ENCODE results near the gene IQCE. TPM values are rescaled to one million over a fixed set of nuclear protein-coding genes. Genes with fewer than 3 reads are reported as not detected.
A peak's percentile ranks its signal among the peaks of the same experiment; 100 is the strongest.

The IQCE gene
- total RNA-seq, 1 donor from 2014 or later, result 12.0 TPM

GRCh38 chr7:2643386-2644219 lies 84.8 kb downstream of the IQCE start:
- H3K27me3 Mint-ChIP-seq (ENCODE audit: unreplicated experiment), result peaks cover 1% of the 10 kb centered on the region
- H3K4me3 Mint-ChIP-seq (ENCODE audit: unreplicated experiment), result no peak overlapping the region
- H3K27ac Mint-ChIP-seq (ENCODE audit: unreplicated experiment), result peak overlapping the region; percentile 28
- peak; percentile 10 for TF ChIP-seq CTCF (IDR thresholded peaks at IDR 0.05; ENCODE audit: partially characterized antibody, unreplicated experiment)
- peaks cover 11% of the 10 kb centered on the region for H3K4me1 Mint-ChIP-seq (ENCODE audit: low read depth, unreplicated experiment)
- no peaks in the 10 kb centered on the region for H3K9me3 Mint-ChIP-seq (ENCODE audit: unreplicated experiment)
- no peak for DNase-seq
- H3K36me3 Mint-ChIP-seq (ENCODE audit: unreplicated experiment), result no peaks in the 10 kb centered on the region

DNA sequence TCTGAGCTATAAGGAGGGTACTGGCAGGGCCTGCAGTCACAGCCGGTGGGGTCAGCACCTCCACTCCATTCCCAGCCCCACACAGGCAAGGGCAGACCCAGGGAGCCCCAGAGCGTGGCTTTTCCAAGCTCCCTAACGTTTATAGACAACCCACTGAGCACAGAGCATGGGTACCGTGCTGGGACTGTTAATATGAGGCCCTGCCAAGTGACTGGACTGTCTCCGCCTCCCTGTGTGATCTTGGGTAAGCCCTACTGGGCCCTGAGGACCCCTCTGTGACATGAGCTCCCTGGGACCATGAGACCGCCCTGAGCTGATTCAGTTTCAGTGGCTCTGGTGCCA lies 85.4 kb downstream of the IQCE start:
- Mint-ChIP-seq H3K27me3 (ENCODE audit: unreplicated experiment) (peaks cover 1% of the 10 kb centered on the region), H3K4me1 (ENCODE audit: low read depth, unreplicated experiment) (peaks cover 11% of the 10 kb centered on the region), H3K9me3 (ENCODE audit: unreplicated experiment) (no peaks in the 10 kb centered on the region), H3K36me3 (ENCODE audit: unreplicated experiment) (no peaks in the 10 kb centered on the region), H3K27ac (ENCODE audit: unreplicated experiment) (no peak overlapping the region), H3K4me3 (ENCODE audit: unreplicated experiment) (no peak overlapping the region)
- no peak for DNase-seq
- TF ChIP-seq CTCF (IDR thresholded peaks at IDR 0.05; ENCODE audit: partially characterized antibody, unreplicated experiment), result no peak

DNA sequence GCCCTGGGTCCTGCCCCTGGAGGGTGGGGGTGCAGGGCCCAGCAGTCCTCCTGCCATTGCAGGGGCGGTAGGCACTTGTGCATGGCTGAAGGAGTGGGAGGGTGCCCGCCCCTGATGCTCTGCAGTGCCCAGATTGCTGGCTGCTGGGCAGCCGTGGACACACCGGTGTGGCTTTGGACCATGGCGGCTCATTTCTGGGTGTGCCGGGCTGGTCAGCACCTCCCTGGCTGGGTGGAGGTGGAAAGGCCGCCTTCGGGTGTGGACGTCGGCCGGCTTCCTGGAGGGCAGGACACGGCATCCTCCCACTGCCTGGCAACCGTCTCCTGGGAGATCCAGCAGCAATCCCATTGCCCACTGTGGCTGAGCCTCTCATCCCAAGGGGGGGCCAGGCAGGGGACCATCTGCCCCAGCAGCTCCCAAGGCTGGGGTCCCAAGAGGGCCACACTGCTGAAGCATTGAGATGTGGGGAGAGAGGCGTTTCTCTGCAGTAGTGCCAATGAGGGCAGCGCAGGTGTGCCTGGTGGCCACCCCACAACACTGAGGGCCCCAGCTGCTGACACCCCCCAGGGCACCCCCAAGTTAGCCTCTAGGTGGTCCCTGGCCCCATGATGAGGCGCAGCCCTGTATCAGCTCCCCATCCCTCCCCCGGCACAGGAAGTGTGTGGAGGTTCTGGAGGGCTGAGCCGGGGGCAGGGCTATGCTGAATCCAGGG lies 85.9 kb downstream of the IQCE start:
- DNase-seq, result no peak
- no peak for TF ChIP-seq CTCF (IDR thresholded peaks at IDR 0.05; ENCODE audit: partially characterized antibody, unreplicated experiment)
- Mint-ChIP-seq H3K9me3 (ENCODE audit: unreplicated experiment) (no peaks in the 10 kb centered on the region), H3K4me1 (ENCODE audit: low read depth, unreplicated experiment) (peaks cover 11% of the 10 kb centered on the region), H3K27me3 (ENCODE audit: unreplicated experiment) (peaks cover 1% of the 10 kb centered on the region), H3K4me3 (ENCODE audit: unreplicated experiment) (no peak overlapping the region), H3K27ac (ENCODE audit: unreplicated experiment) (peak overlapping the region; percentile 33), H3K36me3 (ENCODE audit: unreplicated experiment) (no peaks in the 10 kb centered on the region)

GRCh38 chr7:2645274-2645868 lies 86.6 kb downstream of the IQCE start:
- DNase-seq, result no peak
- H3K27me3 Mint-ChIP-seq (ENCODE audit: unreplicated experiment), result peaks cover 1% of the 10 kb centered on the region
- no peak overlapping the region for H3K4me3 Mint-ChIP-seq (ENCODE audit: unreplicated experiment)
- H3K4me1 Mint-ChIP-seq (ENCODE audit: low read depth, unreplicated experiment), result peaks cover 12% of the 10 kb centered on the region
- no peaks in the 10 kb centered on the region for H3K36me3 Mint-ChIP-seq (ENCODE audit: unreplicated experiment)
- H3K27ac Mint-ChIP-seq (ENCODE audit: unreplicated experiment), result peak overlapping the region; percentile 33
- H3K9me3 Mint-ChIP-seq (ENCODE audit: unreplicated experiment), result peaks cover under 1% of the 10 kb centered on the region
- TF ChIP-seq CTCF (IDR thresholded peaks at IDR 0.05; ENCODE audit: partially characterized antibody, unreplicated experiment), result no peak

DNA sequence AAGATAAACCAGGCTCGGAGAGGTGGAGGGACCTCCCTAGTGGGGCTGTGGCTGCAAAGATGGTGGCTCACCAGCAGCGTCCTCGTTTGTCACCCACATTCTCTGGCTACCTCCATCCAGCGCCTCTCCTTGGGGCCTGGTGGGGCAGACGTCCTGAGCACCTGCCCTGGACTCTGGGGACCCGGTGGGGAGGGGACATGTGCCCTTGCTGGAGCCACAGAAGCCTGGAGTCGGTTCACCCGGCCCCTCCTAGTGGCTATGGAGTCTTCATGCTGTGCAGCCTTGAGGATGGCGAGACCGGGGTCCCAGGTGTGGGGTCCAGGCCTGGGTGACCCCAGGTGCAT lies 87.5 kb downstream of the IQCE start:
- DNase-seq, result no peak
- no peaks in the 10 kb centered on the region for H3K36me3 Mint-ChIP-seq (ENCODE audit: unreplicated experiment)
- H3K27ac Mint-ChIP-seq (ENCODE audit: unreplicated experiment), result no peak overlapping the region
- H3K4me3 Mint-ChIP-seq (ENCODE audit: unreplicated experiment), result no peak overlapping the region
- TF ChIP-seq CTCF (IDR thresholded peaks at IDR 0.05; ENCODE audit: partially characterized antibody, unreplicated experiment), result no peak
- H3K27me3 Mint-ChIP-seq (ENCODE audit: unreplicated experiment), result peaks cover 4% of the 10 kb centered on the region
- H3K9me3 Mint-ChIP-seq (ENCODE audit: unreplicated experiment), result peaks cover 2% of the 10 kb centered on the region
- peaks cover 12% of the 10 kb centered on the region for H3K4me1 Mint-ChIP-seq (ENCODE audit: low read depth, unreplicated experiment)

Data from glutamatergic neuron (in vitro differentiated cells).